Measurements from ENCODE around the gene EPS8L2. TPM values are rescaled to one million over a fixed set of nuclear protein-coding genes. Genes with fewer than 3 reads are reported as not detected.

EPS8L2 gene
- total and polyA plus RNA-seq, 2 of the 13 experiments (the other 11 are each of a cell fraction or from before 2014, with no cell fraction given): 89.3 to 416 TPM

DNA sequence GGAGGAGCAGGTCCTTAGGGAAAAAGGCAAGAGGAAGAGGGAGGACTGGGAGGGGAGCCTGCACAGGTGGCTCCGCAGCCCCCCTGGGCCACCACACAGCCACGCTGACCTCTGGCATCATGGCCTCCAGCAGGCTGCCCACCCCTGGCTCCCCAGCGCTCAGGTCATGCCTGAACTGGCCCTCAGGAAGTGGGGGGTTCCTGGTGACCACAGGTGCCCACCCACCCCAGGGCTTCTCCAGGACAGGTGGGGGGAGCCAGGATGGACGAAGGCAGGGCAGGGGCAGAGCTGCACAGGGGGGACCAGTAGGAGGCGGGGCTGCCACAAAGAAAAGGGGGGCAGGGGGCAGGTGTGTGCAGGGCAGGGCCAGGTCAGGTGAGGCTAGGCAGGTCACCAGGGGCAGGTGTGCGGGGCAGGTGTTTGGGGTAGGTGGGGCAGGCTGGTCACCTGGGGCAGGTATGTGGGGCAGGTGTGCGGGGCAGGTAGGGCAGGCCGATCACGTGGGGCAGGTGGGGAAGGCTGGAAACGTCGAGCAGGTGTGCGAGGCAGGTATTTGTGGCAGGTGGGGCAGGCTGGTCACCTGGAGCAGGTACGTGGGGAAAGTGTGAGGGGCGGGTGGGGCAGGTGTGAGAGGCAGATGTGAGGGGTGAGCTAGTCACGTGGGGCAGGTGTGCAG lies 12.0 kb upstream of the EPS8L2 start (continued):
- TF ChIP-seq PAXIP1 (CRISPR knock-in tag; conservative IDR thresholded peaks at IDR 0.05) (no peak), ZNF816 (CRISPR knock-in tag; IDR thresholded peaks at IDR 0.05; ENCODE audit: borderline replicate concordance) (no peak), SMARCC2 (IDR thresholded peaks at IDR 0.05) (no peak), TOPORS (CRISPR knock-in tag; IDR thresholded peaks at IDR 0.05) (no peak), BCL3 (CRISPR knock-in tag; IDR thresholded peaks at IDR 0.05) (no peak), ARID5B (CRISPR knock-in tag; IDR thresholded peaks at IDR 0.05) (no peak), EP300 (IDR thresholded peaks at IDR 0.05; ENCODE audit: low read depth in 2 of 2, low read length in 2 of 2) (no peak), EP300 (CRISPR knock-in tag; IDR thresholded peaks at IDR 0.05; ENCODE audit: borderline replicate concordance) (no peak), TGIF2 (CRISPR knock-in tag; IDR thresholded peaks at IDR 0.05) (no peak), ZBTB3 (CRISPR knock-in tag; IDR thresholded peaks at IDR 0.05; ENCODE audit: borderline replicate concordance, low read depth) (no peak), ZNF788 (CRISPR knock-in tag; IDR thresholded peaks at IDR 0.05; ENCODE audit: borderline replicate concordance) (no peak), SPEN (CRISPR knock-in tag; IDR thresholded peaks at IDR 0.05; ENCODE audit: low read depth) (0 out of 2 replicates have a peak, but pooled peaks have one; percentile 0), ZKSCAN8 (CRISPR knock-in tag; IDR thresholded peaks at IDR 0.05; ENCODE audit: borderline replicate concordance) (no peak), ZBTB25 (CRISPR knock-in tag; IDR thresholded peaks at IDR 0.05) (no peak)
- TF ChIP-seq, protein P1, sequence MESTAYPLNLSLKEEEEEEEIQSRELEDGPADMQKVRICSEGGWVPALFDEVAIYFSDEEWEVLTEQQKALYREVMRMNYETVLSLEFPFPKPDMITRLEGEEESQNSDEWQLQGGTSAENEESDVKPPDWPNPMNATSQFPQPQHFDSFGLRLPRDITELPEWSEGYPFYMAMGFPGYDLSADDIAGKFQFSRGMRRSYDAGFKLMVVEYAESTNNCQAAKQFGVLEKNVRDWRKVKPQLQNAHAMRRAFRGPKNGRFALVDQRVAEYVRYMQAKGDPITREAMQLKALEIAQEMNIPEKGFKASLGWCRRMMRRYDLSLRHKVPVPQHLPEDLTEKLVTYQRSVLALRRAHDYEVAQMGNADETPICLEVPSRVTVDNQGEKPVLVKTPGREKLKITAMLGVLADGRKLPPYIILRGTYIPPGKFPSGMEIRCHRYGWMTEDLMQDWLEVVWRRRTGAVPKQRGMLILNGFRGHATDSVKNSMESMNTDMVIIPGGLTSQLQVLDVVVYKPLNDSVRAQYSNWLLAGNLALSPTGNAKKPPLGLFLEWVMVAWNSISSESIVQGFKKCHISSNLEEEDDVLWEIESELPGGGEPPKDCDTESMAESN (CRISPR knock-in tag; conservative IDR thresholded peaks at IDR 0.05): no peak
- TF ChIP-seq, protein P2, sequence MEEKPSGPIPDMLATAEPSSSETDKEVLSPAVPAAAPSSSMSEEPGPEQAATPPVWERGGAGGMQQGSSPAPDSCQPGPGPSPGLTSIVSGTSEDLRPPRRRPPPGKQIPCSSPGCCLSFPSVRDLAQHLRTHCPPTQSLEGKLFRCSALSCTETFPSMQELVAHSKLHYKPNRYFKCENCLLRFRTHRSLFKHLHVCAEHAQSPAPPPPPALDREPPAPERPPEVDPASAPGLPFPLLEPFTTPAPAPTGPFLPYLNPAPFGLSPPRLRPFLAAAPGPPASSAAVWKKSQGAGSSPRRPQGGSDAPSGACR (CRISPR knock-in tag; IDR thresholded peaks at IDR 0.05): no peak

All from HepG2 (cell line).